ENCODE measurements around the gene SORCS1. TPM values are rescaled to one million over a fixed set of nuclear protein-coding genes. Genes with fewer than 3 reads are reported as not detected.

Gene SORCS1
- total and polyA plus RNA-seq, 2 donors (not counting 1 experiment from before 2014, with no cell fraction given): not detected

DNA sequence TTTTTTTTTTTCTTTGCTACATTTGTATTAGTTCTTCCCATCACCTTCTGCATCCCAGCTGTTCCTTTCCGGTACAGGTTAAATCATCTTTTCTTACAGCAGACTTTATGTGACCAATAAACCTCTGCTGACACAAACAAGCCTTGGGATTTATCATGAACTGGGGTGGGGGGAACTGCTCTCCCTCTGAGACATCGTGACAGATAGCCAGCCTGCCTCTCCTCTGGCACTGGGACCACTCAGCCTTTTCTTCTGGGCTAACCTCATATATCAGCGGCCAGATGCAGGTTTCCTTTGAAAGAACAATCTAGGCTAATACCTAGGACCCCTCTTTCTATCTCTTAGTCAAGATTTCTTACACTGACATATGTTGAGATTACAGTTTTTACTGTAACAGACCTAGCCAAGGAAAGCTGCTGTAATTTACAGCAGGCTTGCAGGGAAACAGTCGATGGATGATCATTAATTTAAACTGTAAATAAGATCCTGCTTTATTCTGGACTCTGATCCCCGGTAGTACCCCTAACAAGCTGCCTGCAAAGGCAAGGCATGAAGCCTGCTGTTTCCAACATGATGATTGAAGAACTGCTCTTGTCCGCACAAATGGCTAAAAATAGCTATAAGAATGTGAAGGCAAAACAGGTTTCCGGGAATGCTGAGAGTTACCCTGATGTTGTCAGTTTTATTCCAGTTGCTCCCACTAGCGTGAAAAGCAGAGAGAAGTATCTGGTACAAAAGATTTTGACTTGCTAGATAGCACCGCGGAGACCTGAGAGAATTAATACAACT lies 338.7 kb downstream of the SORCS1 start:
- H3K27me3 ChIP-seq (replicated peaks in 1 of 4; ENCODE audit: control extremely low read depth in 1 of 4, control insufficient read depth in 3 of 4, insufficient read depth in 4 of 4, low read length in 3 of 4): no peaks in the 10 kb centered on the region
- no peaks in the 10 kb centered on the region for H3K4me1 ChIP-seq (ENCODE audit: control insufficient read depth in 2 of 2, insufficient read depth in 2 of 2, low read length in 2 of 2)
- no peak overlapping the region for H2AFZ ChIP-seq (ENCODE audit: insufficient read depth, low read depth, low read length, poor library complexity, severe bottlenecking)
- ChIA-PET CTCF (no interaction called here), POLR2A (no interaction called here)
- H4K20me1 ChIP-seq (ENCODE audit: control insufficient read depth, insufficient read depth, low read length, poor library complexity, severe bottlenecking): no peaks in the 10 kb centered on the region
- no peaks in the 10 kb centered on the region for H3K9me3 ChIP-seq (ENCODE audit: control extremely low read depth in 1 of 3, control insufficient read depth in 2 of 3, insufficient read depth in 1 of 3, low read length in 2 of 3)
- Mint-ChIP-seq H3K27me3 (no peaks in the 10 kb centered on the region), H3K9me3 (ENCODE audit: insufficient read depth) (no peaks in the 10 kb centered on the region), H3K4me3 (no peak overlapping the region), H3K27ac (no peak overlapping the region), H3K4me1 (no peaks in the 10 kb centered on the region)
- no peak overlapping the region for H3K9ac ChIP-seq (ENCODE audit: low read length)
- no peak overlapping the region for H3K4me2 ChIP-seq (replicated peaks; ENCODE audit: low read depth, low read length, poor library complexity, severe bottlenecking)
- no peak overlapping the region for H3K4me3 ChIP-seq (ENCODE audit: control extremely low read depth in 1 of 5, extremely low read depth in 1 of 5, insufficient read depth in 1 of 5, low read depth in 2 of 5, low read length in 4 of 5)
- WGBS (ENCODE audit: insufficient coverage): 70% methylated on average over 8 of the region's 10 CpGs
- no peaks in the 10 kb centered on the region for H3K36me3 ChIP-seq (replicated peaks in 1 of 2; ENCODE audit: control extremely low read depth in 1 of 2, control insufficient read depth in 1 of 2, extremely low read depth in 1 of 2, insufficient read depth in 2 of 2, low read length in 1 of 2)
- intact Hi-C loops (cut with micrococcal nuclease): no loop called here
- DNase-seq: no peak
- ATAC-seq (ENCODE audit: low read depth): no peak
- H3K27ac ChIP-seq (ENCODE audit: low read length in 2 of 2): no peak overlapping the region
- H3K79me2 ChIP-seq (ENCODE audit: control insufficient read depth, insufficient read depth, low read length): no peaks in the 10 kb centered on the region
- TF ChIP-seq, protein P1, sequence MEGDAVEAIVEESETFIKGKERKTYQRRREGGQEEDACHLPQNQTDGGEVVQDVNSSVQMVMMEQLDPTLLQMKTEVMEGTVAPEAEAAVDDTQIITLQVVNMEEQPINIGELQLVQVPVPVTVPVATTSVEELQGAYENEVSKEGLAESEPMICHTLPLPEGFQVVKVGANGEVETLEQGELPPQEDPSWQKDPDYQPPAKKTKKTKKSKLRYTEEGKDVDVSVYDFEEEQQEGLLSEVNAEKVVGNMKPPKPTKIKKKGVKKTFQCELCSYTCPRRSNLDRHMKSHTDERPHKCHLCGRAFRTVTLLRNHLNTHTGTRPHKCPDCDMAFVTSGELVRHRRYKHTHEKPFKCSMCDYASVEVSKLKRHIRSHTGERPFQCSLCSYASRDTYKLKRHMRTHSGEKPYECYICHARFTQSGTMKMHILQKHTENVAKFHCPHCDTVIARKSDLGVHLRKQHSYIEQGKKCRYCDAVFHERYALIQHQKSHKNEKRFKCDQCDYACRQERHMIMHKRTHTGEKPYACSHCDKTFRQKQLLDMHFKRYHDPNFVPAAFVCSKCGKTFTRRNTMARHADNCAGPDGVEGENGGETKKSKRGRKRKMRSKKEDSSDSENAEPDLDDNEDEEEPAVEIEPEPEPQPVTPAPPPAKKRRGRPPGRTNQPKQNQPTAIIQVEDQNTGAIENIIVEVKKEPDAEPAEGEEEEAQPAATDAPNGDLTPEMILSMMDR (IDR thresholded peaks at IDR 0.05): no peak
- no peak for TF ChIP-seq EZH2 (IDR thresholded peaks at IDR 0.05; ENCODE audit: borderline replicate concordance, insufficient read depth, low read depth, low read length, poor library complexity, severe bottlenecking)

DNA sequence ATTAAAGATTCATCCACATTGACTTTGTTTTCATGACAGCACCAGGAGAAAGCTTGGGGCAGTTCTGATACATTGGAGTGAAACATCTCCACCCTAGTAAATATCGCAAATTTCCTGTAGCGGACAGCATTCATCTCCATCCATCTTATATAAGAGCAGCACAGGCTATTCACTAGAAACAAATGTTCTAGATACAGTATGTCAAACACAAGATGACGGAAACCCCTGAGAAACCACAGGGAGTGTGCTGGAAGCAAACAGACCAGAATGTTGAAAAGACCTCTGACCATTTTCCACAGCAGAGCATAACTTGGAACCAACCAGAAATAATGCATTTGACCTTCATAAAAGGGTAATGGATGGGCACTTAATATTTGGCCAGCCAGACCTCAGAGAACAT lies 343.9 kb downstream of the SORCS1 start:
- Histone ChIP-seq H3K27ac (ENCODE audit: low read length in 2 of 2) (no peak overlapping the region), H4K20me1 (ENCODE audit: control insufficient read depth, insufficient read depth, low read length, poor library complexity, severe bottlenecking) (no peaks in the 10 kb centered on the region), H3K9ac (ENCODE audit: low read length) (no peak overlapping the region), H3K36me3 (replicated peaks in 1 of 2; ENCODE audit: control extremely low read depth in 1 of 2, control insufficient read depth in 1 of 2, extremely low read depth in 1 of 2, insufficient read depth in 2 of 2, low read length in 1 of 2) (no peaks in the 10 kb centered on the region), H3K4me2 (replicated peaks; ENCODE audit: low read depth, low read length, poor library complexity, severe bottlenecking) (no peak overlapping the region), H2AFZ (ENCODE audit: insufficient read depth, low read depth, low read length, poor library complexity, severe bottlenecking) (no peak overlapping the region), H3K79me2 (ENCODE audit: control insufficient read depth, insufficient read depth, low read length) (no peaks in the 10 kb centered on the region), H3K4me1 (ENCODE audit: control insufficient read depth in 2 of 2, insufficient read depth in 2 of 2, low read length in 2 of 2) (no peaks in the 10 kb centered on the region), H3K9me3 (ENCODE audit: control extremely low read depth in 1 of 3, control insufficient read depth in 2 of 3, insufficient read depth in 1 of 3, low read length in 2 of 3) (no peaks in the 10 kb centered on the region), H3K4me3 (ENCODE audit: control extremely low read depth in 1 of 5, extremely low read depth in 1 of 5, insufficient read depth in 1 of 5, low read depth in 2 of 5, low read length in 4 of 5) (no peak overlapping the region), H3K27me3 (replicated peaks in 1 of 4; ENCODE audit: control extremely low read depth in 1 of 4, control insufficient read depth in 3 of 4, insufficient read depth in 4 of 4, low read length in 3 of 4) (no peaks in the 10 kb centered on the region)
- TF ChIP-seq EZH2 (IDR thresholded peaks at IDR 0.05; ENCODE audit: borderline replicate concordance, insufficient read depth, low read depth, low read length, poor library complexity, severe bottlenecking): no peak
- TF ChIP-seq, protein P1 (IDR thresholded peaks at IDR 0.05): no peak
- WGBS (ENCODE audit: insufficient coverage): 41% methylated on average over 2 of the region's 3 CpGs
- Mint-ChIP-seq H3K27ac (no peak overlapping the region), H3K27me3 (no peaks in the 10 kb centered on the region), H3K4me1 (no peaks in the 10 kb centered on the region), H3K9me3 (ENCODE audit: insufficient read depth) (no peaks in the 10 kb centered on the region), H3K4me3 (no peak overlapping the region)
- intact Hi-C loops (cut with micrococcal nuclease): no loop called here
- ChIA-PET CTCF (no interaction called here), POLR2A (no interaction called here)
- ATAC-seq (ENCODE audit: low read depth): no peak
- no peak for DNase-seq
